HFFc6 (cell line): ENCODE results near the gene NAA10. TPM values are rescaled to one million over a fixed set of nuclear protein-coding genes. Genes with fewer than 3 reads are reported as not detected.

Source experiments
- DNase-seq: peaks from one replicate; pipeline ENCODE4 v3.0.0-alpha.2; 2018
- H3K27ac Mint-ChIP-seq: 2 replicates; pipeline ENCODE4 v1.8.0; 2020; ENCODE audit warnings: mild to moderate bottlenecking, mixed read lengths
- H3K27me3 Mint-ChIP-seq: 2 replicates; pipeline ENCODE4 v1.8.0; 2021; ENCODE audit warnings: mild to moderate bottlenecking, moderate library complexity, mixed read lengths; ENCODE audit not compliant: insufficient read depth
- H3K36me3 Mint-ChIP-seq: 2 replicates; pipeline ENCODE4 v1.8.0; 2021; ENCODE audit warnings: low read depth, mixed read lengths
- H3K4me1 Mint-ChIP-seq: 2 replicates; pipeline ENCODE4 v1.8.0; 2020; ENCODE audit warnings: low read depth, mixed read lengths
- H3K4me3 Mint-ChIP-seq: 2 replicates; pipeline ENCODE4 v1.8.0; 2020; ENCODE audit warnings: mild to moderate bottlenecking, moderate library complexity, mixed read lengths
- H3K9me3 Mint-ChIP-seq: 2 replicates; pipeline ENCODE4 v1.8.0; 2020; ENCODE audit warnings: mild to moderate bottlenecking, mixed read lengths
- total RNA-seq, 6 experiments: library from RNA; stranded (reverse); fragmentation: NEBNext Ultra II Directional; extraction: Animal tissue kit (Norgen Biotek cat#: 25700); gene quantifications; 2 replicates in 1 of 6; 3 replicates in 5 of 6; pipeline ENCODE4 v1.2.3, GENCODE V29; 2021
- TF ChIP-seq, protein P1 (sequence below): fragments of 200-600 bp; sonication (generic); IDR thresholded peaks from 2 replicates; pipeline ENCODE4 v1.5.0; 2021; ENCODE audit warnings: antibody characterized with exemption, mild to moderate bottlenecking

The NAA10 gene
- total RNA-seq, 6 experiments from 2014 or later, result 130 to 160 (median 146) TPM

GRCh38 chrX:153950127-153950526, 15.3 kb upstream of the NAA10 start:
- peaks cover 5% of the 10 kb centered on the region for H3K36me3 Mint-ChIP-seq
- no peaks in the 10 kb centered on the region for H3K9me3 Mint-ChIP-seq

DNA sequence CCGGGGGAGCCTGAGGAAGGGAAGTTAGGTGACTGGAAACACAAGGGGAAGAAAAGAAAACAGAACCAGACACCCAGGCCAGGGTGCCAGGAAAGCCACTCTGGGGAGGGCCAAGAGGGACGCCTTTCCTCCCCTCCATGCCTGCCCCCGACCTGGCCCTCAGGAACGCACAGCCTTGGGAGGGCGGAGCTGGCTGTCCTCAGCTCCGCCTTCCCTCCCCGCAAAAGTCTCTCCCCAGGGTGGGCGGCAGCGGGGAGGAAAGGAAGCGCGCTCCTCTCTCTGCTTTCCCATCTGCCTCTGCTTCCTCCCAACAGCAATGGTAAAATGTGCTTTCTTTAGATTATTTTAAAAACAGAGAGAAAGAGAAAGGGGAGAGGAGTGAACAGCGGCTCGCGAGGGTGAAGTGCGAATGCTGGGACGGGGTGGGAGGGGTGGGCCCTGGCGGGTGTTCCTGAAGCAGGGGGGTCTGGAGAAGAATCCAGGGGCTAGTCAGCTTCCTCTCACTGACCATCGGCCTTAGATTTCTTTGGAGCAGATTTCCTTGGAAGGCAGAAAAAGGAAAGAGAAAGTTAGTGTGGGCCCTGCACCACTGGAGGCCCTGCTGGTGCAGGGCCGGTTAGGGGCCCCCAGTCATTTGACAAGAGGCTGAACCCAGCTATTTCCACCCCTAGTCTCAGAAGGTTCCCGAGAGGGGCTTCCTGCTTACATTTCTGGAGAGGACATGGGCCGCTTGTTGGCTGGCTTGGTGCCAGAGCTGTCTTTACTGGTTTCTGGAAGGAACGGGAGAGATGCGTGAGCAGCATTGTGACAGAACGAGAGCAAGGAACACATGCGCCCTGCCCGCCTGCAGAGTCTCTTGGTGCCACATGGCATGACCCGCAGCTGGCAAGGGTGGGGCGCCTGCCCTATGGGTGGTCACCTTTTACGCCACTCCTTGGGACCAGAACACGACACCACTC, 14.3 kb upstream of the NAA10 start:
- no peak for DNase-seq
- peaks cover 5% of the 10 kb centered on the region for H3K36me3 Mint-ChIP-seq
- H3K27ac Mint-ChIP-seq, result no peak overlapping the region
- no peaks in the 10 kb centered on the region for H3K9me3 Mint-ChIP-seq
- 0 out of 2 replicates have a peak, but pooled peaks cover 5% of the 10 kb centered on the region for H3K4me1 Mint-ChIP-seq
- H3K27me3 Mint-ChIP-seq, result peaks cover 2% of the 10 kb centered on the region
- TF ChIP-seq, protein P1, sequence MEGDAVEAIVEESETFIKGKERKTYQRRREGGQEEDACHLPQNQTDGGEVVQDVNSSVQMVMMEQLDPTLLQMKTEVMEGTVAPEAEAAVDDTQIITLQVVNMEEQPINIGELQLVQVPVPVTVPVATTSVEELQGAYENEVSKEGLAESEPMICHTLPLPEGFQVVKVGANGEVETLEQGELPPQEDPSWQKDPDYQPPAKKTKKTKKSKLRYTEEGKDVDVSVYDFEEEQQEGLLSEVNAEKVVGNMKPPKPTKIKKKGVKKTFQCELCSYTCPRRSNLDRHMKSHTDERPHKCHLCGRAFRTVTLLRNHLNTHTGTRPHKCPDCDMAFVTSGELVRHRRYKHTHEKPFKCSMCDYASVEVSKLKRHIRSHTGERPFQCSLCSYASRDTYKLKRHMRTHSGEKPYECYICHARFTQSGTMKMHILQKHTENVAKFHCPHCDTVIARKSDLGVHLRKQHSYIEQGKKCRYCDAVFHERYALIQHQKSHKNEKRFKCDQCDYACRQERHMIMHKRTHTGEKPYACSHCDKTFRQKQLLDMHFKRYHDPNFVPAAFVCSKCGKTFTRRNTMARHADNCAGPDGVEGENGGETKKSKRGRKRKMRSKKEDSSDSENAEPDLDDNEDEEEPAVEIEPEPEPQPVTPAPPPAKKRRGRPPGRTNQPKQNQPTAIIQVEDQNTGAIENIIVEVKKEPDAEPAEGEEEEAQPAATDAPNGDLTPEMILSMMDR, result no peak
- H3K4me3 Mint-ChIP-seq, result no peak overlapping the region

More at GRCh38 chrX:153950127-153950526, 15.3 kb upstream of the NAA10 start:
- DNase-seq, result no peak
- TF ChIP-seq, protein P1, result no peak
- Mint-ChIP-seq H3K4me3 (no peak overlapping the region), H3K4me1 (0 out of 2 replicates have a peak, but pooled peaks cover 5% of the 10 kb centered on the region), H3K27me3 (peaks cover 6% of the 10 kb centered on the region), H3K27ac (no peak overlapping the region)

DNA sequence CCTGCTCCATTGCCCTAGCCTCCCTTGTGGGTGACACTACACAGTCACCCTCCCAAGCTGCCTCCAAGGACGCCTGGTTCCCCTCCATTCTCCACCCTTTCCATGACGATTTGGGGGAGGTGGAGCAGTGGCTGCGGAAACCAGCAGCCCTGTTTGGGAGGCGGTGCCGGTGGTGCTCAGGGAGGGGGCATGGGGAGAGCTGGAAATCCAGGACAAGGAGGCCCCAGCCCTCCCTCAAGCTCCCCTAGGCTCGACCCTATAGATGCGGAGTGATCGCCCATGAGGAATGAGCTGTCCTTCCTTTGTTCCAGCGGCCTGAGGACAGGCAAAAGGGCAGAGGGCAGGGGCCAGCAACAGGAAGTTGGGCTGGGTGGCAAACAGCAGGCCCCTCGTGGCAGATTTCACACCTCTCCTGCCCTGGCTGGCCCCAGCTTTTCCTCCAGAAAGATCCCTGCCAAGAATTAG, 13.2 kb upstream of the NAA10 start:
- Mint-ChIP-seq H3K4me3 (no peak overlapping the region), H3K27me3 (no peaks in the 10 kb centered on the region; the same call in 1 of the 2 replicates), H3K27ac (no peak overlapping the region), H3K4me1 (0 out of 2 replicates have a peak, but pooled peaks cover 5% of the 10 kb centered on the region), H3K9me3 (no peaks in the 10 kb centered on the region), H3K36me3 (peaks cover 5% of the 10 kb centered on the region)
- DNase-seq, result no peak
- TF ChIP-seq, protein P1, result no peak

DNA sequence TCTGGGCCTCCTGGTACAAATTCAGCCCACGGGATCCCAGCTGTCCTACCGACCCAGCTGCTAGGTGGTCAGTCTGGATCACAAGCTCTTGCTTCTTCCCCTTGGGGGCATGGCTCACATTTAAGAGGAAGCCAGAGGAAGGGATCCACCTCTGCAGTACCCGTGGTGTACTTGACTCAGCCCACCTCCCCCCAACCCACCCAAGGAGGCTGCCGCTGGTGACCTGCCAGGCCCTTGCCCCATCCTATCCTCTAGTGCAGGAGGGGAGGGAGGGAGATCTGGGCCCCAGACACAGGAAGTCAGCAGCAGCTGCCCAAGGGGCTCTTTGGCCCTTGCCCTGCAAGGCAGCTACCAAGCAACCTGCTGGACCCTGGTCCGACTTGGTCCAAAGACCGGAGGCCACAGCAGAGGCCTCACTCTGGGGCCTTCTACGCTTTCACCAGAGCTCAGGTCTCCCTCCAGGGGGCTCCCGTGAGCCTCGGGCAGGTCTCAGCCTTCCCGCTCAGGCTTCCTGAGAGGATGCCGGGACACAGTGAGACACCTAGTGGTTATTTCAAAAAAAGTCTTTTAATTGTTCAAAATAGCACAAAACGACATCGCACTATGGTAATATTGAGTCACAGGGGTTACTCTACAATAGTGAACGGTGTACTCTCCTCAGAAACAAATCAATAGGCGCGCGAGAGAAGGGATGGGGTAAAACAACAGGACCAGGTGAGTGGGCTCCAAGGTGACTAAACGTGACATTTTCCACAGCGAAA, 12.4 kb upstream of the NAA10 start:
- DNase-seq, result peak; percentile 65

More for the DNA sequence above, 12.4 kb upstream of the NAA10 start:
- peak overlapping the region; percentile 72 for H3K27ac Mint-ChIP-seq
- no peaks in the 10 kb centered on the region for H3K9me3 Mint-ChIP-seq
- H3K36me3 Mint-ChIP-seq, result peaks cover 5% of the 10 kb centered on the region
- no peaks in the 10 kb centered on the region; the same call in 1 of the 2 replicates for H3K27me3 Mint-ChIP-seq
- TF ChIP-seq, protein P1, result peak; percentile 85
- peak overlapping the region; percentile 47; the same call in 1 of the 2 replicates for H3K4me3 Mint-ChIP-seq
- H3K4me1 Mint-ChIP-seq, result 0 out of 2 replicates have a peak, but pooled peaks cover 5% of the 10 kb centered on the region
